NT2/D1 (cell line): ENCODE measurements around the gene ELN.

Experiments used
- DNase-seq: peaks from one replicate; pipeline ENCODE4 v3.0.0-alpha.2; 2011; ENCODE audit warnings: low read depth, low spot score
- H3K27me3 ChIP-seq: 2 replicates; pipeline ENCODE4 v1.6.0; 2011; ENCODE audit warnings: mild to moderate bottlenecking; ENCODE audit not compliant: insufficient read length, insufficient read depth
- H3K36me3 ChIP-seq: 2 replicates; pipeline ENCODE4 v1.6.1; 2011; ENCODE audit warnings: mild to moderate bottlenecking, low read length, mixed read lengths; ENCODE audit not compliant: insufficient read depth, insufficient read length
- H3K4me1 ChIP-seq: 2 replicates; pipeline ENCODE4 v1.5.1; 2011; ENCODE audit not compliant: insufficient read depth, insufficient read length
- H3K4me3 ChIP-seq: 2 replicates; pipeline ENCODE4 v1.5.1; 2011; ENCODE audit warnings: low read depth; ENCODE audit not compliant: insufficient read length
- H3K9ac ChIP-seq: 2 replicates; pipeline ENCODE4 v1.6.0; 2011; ENCODE audit warnings: low read depth; ENCODE audit not compliant: insufficient read length
- H3K9me3 ChIP-seq: 2 replicates; pipeline ENCODE4 v1.5.1; 2011; ENCODE audit warnings: mild to moderate bottlenecking, low read length; ENCODE audit not compliant: insufficient read depth
- SUZ12 ChIP-seq: IDR thresholded peaks from 2 replicates; pipeline ENCODE4 v1.6.1; 2011; ENCODE audit not compliant: insufficient read length, insufficient read depth; ENCODE audit errors: extremely low read depth
- YY1 ChIP-seq: IDR thresholded peaks from 2 replicates; pipeline ENCODE4 v1.6.1; 2011; ENCODE audit not compliant: insufficient read length, insufficient read depth
- ZNF274 ChIP-seq: IDR thresholded peaks from 2 replicates; pipeline ENCODE4 v1.6.1; 2011; ENCODE audit warnings: mild to moderate bottlenecking, low read depth, low read length

ELN gene

DNA sequence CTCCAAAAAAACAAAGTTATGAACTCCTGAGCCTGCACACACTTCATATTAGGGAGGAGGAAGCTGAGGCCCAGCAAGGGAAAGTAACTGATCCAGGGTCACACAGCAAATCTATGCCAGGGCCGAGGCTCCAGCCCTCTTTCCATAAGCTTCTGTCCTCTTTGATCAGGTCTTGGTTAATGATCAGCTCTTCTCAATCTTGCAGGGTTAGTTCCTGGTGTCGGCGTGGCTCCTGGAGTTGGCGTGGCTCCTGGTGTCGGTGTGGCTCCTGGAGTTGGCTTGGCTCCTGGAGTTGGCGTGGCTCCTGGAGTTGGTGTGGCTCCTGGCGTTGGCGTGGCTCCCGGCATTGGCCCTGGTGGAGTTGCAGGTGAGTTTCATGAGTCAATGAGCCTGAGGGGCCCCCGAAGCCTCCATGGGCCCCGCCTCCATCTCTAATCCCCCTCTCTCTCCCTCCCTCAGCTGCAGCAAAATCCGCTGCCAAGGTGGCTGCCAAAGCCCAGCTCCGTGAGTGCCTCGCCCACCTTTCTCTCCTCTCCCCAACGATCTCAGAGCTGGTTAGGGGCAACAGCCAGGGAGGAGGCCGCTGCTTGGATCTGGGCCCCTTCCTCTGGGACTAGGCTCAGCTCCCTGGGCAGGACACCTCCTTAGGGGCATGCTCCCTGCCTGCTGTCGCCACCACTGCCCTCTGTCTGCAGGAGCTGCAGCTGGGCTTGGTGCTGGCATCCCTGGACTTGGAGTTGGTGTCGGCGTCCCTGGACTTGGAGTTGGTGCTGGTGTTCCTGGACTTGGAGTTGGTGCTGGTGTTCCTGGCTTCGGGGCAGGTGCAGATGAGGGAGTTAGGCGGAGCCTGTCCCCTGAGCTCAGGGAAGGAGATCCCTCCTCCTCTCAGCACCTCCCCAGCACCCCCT is 32.0 kb downstream of the ELN start:
- H3K4me1 ChIP-seq = peaks cover 6% of the 10 kb centered on the region
- H3K27me3 ChIP-seq = peaks cover 9% of the 10 kb centered on the region
- no peaks in the 10 kb centered on the region for H3K36me3 ChIP-seq
- H3K9ac ChIP-seq = no peak overlapping the region
- no peak for DNase-seq
- H3K9me3 ChIP-seq = no peaks in the 10 kb centered on the region
- TF ChIP-seq SUZ12 (no peak), ZNF274 (no peak), YY1 (no peak)
- H3K4me3 ChIP-seq = no peak overlapping the region

DNA sequence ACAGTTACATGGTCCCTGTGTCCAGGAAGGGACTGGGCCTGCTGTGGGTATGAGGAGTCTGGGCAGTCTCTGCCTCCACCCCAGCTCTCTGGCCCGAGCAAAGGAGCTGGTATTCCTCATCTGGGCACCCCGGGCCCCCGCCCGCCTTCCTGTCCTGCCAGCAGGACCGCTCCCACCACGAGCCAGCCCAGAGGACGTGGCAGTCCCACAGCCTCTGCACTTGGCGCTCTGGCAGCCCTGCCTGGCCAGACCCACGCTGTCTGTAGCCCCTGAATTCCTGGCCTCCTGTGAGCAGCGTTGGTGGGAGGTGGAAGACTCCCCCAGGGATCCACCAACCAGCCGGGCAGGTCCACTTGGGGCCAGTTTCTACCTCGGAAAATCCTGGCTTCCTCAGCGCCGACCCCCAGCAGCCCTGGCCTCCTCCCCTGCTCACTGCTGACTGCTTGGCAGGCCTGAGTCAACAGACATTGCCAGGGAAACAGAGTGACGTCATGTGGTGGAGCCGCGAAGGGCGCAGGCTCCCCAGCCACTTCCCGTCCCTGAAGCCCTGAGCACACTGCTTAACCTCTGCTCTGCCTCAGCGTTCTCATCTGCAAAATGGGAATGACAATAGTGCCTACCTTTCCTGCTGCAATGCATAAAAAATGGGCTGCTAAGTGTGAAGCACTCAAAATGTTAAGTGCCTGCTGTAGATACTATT is 34.0 kb downstream of the ELN start:
- H3K9ac ChIP-seq = no peak overlapping the region

DNA sequence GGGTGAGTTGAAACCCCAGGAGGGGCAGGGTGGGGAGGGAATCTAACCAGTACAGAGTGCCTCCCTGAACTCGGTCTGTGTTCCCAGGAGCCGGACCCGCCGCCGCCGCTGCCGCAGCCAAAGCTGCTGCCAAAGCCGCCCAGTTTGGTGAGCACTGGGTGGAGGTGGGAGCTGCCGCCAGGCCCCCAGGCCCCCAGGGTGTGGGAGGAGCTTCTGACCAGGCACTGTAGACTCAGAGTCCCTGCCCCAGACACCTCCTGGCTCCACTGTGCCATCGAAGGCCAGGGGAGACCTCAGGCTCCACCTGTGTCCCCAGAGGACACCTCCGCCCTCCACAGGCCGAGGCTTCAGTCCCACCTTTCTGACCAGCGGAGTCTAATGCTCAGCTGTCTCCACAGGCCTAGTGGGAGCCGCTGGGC is 35.3 kb downstream of the ELN start:
- Histone ChIP-seq H3K4me3 (no peak overlapping the region), H3K9me3 (no peaks in the 10 kb centered on the region), H3K36me3 (no peaks in the 10 kb centered on the region), H3K9ac (no peak overlapping the region), H3K27me3 (peaks cover under 1% of the 10 kb centered on the region), H3K4me1 (peaks cover 6% of the 10 kb centered on the region)
- no peak for DNase-seq
- no peak for TF ChIP-seq SUZ12
- TF ChIP-seq ZNF274 = no peak
- TF ChIP-seq YY1 = no peak

More for the DNA sequence above, 34.0 kb downstream of the ELN start:
- TF ChIP-seq ZNF274 (no peak), SUZ12 (no peak), YY1 (no peak)
- Histone ChIP-seq H3K27me3 (peaks cover 9% of the 10 kb centered on the region), H3K36me3 (no peaks in the 10 kb centered on the region), H3K4me3 (no peak overlapping the region), H3K9me3 (no peaks in the 10 kb centered on the region), H3K4me1 (peaks cover 6% of the 10 kb centered on the region)
- no peak for DNase-seq

DNA sequence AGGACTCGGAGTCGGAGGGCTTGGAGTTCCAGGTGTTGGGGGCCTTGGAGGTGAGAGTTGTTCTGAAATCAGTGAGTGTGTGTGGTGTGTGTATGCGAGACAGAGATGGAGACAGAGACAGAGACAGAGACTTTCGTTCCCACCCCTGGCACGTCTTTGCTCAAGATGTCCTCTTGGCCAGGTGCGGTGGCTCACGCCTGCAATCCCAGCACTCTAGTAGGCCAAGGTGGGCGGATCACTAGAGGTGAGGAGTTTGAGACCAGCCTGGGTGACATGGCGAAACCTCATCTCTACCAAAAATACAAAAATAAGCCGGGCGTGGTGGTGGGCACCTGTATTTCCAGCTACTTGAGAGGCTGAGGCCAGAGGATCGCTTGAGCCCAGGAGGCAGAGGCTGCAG is 35.7 kb downstream of the ELN start:
- Histone ChIP-seq H3K36me3 (no peaks in the 10 kb centered on the region), H3K9ac (no peak overlapping the region)
- TF ChIP-seq SUZ12 (no peak), YY1 (no peak), ZNF274 (no peak)

DNA sequence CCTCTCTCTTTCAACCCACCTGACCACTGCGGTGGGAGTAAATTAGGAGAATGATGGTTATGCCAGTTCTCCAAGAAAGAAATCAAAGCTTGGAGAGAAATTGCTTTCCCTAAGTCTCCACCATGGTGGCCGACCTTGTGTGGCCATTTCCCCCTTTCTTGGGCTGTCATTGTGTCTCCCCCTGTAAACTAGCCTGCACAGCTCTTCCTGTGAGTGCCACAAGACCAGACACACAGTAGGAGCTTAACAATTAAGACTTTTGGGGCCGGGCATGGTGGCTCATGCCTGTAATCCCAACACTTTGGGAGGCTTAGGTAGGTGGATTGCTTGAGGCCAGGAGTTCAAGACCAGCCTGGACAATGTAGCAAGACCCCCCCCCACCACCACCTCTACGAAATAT is 36.7 kb downstream of the ELN start:
- no peak for TF ChIP-seq YY1
- no peak for TF ChIP-seq ZNF274
- no peak for TF ChIP-seq SUZ12
- Histone ChIP-seq H3K4me3 (no peak overlapping the region), H3K4me1 (peaks cover 6% of the 10 kb centered on the region)

More for the DNA sequence above, 35.7 kb downstream of the ELN start:
- Histone ChIP-seq H3K27me3 (no peaks in the 10 kb centered on the region), H3K9me3 (no peaks in the 10 kb centered on the region), H3K4me1 (peaks cover 6% of the 10 kb centered on the region), H3K4me3 (no peak overlapping the region)
- DNase-seq = no peak

DNA sequence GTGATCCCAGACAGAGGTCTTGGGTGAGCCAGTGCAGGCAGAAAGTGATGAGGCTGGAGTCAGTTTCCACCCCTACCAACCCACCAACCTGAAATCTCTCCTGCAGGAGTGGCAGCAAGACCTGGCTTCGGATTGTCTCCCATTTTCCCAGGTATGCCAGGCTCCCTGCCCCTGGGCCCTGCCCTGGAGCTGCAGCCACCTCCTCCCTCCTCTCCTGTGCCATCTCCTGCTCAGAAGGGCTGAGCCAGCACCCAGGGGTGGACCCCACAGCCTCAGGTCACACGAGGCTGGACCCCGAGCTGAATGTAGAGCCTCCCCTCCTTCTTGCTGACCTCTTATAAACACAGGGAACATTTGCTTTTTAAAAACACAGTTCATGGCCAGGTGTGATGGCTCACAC is 38.7 kb downstream of the ELN start:
- H3K36me3 ChIP-seq = no peaks in the 10 kb centered on the region
- H3K9ac ChIP-seq = no peak overlapping the region
- H3K4me1 ChIP-seq = peaks cover 3% of the 10 kb centered on the region
- TF ChIP-seq YY1 = no peak
- no peak for TF ChIP-seq SUZ12
- TF ChIP-seq ZNF274 = no peak
- H3K4me3 ChIP-seq = no peak overlapping the region
- H3K27me3 ChIP-seq = no peaks in the 10 kb centered on the region
- no peaks in the 10 kb centered on the region for H3K9me3 ChIP-seq
- DNase-seq = no peak

More for the DNA sequence above, 36.7 kb downstream of the ELN start:
- H3K9ac ChIP-seq = no peak overlapping the region
- H3K27me3 ChIP-seq = no peaks in the 10 kb centered on the region
- no peaks in the 10 kb centered on the region for H3K36me3 ChIP-seq
- no peaks in the 10 kb centered on the region for H3K9me3 ChIP-seq
- no peak for DNase-seq

DNA sequence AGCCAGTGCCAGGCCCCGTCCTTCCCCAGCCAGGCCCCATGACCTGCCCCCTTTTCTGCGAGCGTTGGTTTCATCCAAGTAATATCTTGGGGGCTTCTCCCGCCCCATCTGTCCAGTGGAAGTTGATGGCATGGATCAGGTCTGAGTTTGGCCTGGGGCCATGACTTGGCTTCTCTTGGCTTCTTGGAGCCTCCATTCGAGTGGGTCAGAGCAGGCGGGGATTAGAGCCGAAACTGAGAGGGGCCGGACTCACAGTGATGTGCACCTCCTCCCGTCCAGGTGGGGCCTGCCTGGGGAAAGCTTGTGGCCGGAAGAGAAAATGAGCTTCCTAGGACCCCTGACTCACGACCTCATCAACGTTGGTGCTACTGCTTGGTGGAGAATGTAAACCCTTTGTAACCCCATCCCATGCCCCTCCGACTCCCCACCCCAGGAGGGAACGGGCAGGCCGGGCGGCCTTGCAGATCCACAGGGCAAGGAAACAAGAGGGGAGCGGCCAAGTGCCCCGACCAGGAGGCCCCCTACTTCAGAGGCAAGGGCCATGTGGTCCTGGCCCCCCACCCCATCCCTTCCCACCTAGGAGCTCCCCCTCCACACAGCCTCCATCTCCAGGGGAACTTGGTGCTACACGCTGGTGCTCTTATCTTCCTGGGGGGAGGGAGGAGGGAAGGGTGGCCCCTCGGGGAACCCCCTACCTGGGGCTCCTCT is 40.6 kb downstream of the ELN start:
- Histone ChIP-seq H3K4me3 (no peak overlapping the region), H3K9ac (no peak overlapping the region), H3K4me1 (no peaks in the 10 kb centered on the region), H3K9me3 (no peaks in the 10 kb centered on the region), H3K27me3 (no peaks in the 10 kb centered on the region), H3K36me3 (no peaks in the 10 kb centered on the region)
- DNase-seq = no peak
- TF ChIP-seq YY1 (no peak), SUZ12 (no peak), ZNF274 (no peak)
